ENCODE data around the gene WDR27. TPM values are rescaled to one million over a fixed set of nuclear protein-coding genes. Genes with fewer than 3 reads are reported as not detected.

Gene WDR27
- total RNA-seq, 1 donor, result 18.1 TPM

DNA sequence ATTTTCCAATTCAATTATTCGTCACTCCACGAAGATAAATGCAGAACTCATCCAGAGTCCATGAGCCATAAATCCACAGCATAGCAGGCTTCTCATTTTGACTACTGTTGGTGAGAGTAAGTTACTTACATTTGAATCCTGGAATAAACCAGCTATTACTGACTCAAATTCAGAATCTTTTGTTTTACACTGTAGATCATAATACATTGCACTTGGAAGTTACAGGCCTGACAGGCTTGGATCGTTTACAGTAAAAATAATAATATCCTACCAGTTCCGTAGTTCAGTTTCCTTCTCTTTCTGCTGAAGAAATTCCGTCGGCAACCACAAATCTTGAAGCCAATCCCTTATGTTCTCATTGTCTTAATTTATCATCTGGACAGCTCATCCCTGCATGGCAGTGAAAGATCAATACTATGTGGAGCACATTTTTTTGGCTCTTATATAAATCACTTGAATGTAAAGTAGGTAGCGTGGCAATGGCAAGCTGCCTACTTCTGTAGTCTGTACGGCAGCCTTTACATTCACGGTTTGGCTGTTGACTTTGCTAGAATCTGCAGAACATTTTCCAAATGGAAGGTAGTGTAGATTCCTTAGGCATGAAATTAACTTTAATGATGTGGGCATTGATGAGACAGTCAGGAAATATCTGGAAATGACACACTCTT lies 142.9 kb downstream of the WDR27 start:
- H3K4me3 ChIP-seq (ENCODE audit: low read depth, low read length), result no peak overlapping the region
- TF ChIP-seq, protein P1, sequence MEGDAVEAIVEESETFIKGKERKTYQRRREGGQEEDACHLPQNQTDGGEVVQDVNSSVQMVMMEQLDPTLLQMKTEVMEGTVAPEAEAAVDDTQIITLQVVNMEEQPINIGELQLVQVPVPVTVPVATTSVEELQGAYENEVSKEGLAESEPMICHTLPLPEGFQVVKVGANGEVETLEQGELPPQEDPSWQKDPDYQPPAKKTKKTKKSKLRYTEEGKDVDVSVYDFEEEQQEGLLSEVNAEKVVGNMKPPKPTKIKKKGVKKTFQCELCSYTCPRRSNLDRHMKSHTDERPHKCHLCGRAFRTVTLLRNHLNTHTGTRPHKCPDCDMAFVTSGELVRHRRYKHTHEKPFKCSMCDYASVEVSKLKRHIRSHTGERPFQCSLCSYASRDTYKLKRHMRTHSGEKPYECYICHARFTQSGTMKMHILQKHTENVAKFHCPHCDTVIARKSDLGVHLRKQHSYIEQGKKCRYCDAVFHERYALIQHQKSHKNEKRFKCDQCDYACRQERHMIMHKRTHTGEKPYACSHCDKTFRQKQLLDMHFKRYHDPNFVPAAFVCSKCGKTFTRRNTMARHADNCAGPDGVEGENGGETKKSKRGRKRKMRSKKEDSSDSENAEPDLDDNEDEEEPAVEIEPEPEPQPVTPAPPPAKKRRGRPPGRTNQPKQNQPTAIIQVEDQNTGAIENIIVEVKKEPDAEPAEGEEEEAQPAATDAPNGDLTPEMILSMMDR (IDR thresholded peaks at IDR 0.05; ENCODE audit: insufficient read depth, low read depth, low read length), result no peak
- DNase-seq (ENCODE audit: low read depth), result no peak

DNA sequence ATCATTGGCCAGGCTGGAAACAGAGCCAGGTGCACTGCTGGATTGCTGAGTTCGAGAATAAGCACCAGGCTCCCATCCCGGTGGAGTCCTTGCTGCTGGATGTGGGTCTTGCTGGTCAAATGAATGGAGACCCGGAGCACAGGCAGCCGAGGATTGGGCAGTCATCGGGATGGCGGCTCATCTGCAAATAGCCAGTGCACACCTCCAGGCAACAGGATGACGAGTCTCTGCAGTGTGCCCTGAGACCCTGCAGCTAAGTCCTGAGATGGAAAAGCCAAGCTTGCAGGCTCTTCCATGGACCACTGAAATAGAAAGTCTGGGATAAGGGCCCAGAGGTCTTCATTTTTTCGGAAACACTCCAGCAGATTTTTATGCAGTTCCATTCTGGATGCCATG lies 143.5 kb downstream of the WDR27 start:
- no peak for DNase-seq (ENCODE audit: low read depth)
- H3K4me3 ChIP-seq (ENCODE audit: low read depth, low read length), result no peak overlapping the region
- TF ChIP-seq, protein P1 (IDR thresholded peaks at IDR 0.05; ENCODE audit: insufficient read depth, low read depth, low read length), result no peak

DNA sequence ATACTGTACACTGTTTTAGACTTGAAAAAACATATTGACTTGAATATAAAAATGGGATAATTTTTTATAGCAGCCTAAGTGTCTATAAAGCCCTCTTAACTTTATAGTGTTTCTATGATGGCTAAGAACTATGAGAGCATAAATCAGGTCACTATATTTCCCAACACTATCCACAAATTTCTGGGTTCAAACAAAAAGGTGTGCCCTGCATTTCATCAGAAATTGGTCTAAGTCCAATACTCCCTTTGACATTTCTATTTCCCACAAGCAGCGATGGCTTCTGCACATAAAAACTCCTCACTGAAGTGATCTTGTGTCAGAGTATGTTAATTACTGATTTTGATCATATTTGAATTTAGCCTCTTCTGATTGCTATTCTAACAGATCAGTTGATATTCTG lies 143.9 kb downstream of the WDR27 start:
- DNase-seq (ENCODE audit: low read depth), result peak; percentile 23
- TF ChIP-seq, protein P1 (IDR thresholded peaks at IDR 0.05; ENCODE audit: insufficient read depth, low read depth, low read length), result no peak
- no peak overlapping the region for H3K4me3 ChIP-seq (ENCODE audit: low read depth, low read length)

DNA sequence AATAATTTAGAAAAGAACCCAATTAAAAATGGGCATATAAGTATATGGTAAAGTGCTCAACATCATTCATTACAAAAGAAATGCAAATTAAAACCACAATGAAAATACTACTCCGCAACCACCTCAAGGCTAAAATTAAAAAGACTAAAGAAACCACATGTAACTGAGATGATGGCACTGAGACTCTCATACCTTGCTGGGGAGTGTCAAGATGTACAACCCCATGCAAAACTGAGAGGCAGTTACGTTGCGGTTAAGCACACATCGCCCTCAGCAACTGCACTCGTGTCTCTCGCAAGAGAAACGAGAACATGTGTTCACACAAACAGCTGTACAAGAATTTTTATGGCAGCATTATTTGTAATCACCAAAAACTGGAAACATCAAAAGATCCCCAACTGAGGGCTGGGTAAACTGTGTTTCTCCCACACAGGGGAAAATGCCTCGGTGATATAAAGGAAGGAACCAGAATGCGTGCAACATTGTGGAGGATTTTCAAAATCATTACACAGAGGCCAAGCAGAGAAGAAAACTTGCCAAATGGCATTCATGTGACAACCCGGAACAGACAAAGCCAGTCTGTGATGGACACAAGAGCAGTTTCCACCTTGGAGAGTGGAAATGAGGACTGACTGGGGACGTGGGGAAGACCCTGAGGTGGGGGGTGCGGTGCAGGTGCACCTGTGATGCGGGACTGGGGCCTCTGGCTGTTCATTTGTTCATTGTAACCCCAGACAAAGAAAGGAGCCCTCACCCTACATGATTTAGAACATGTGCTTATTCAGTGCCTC lies 144.9 kb downstream of the WDR27 start:
- DNase-seq (ENCODE audit: low read depth), result no peak
- H3K4me3 ChIP-seq (ENCODE audit: low read depth, low read length), result no peak overlapping the region
- TF ChIP-seq, protein P1 (IDR thresholded peaks at IDR 0.05; ENCODE audit: insufficient read depth, low read depth, low read length), result no peak

- no peak overlapping the region for H3K4me3 ChIP-seq (ENCODE audit: low read depth, low read length)
- TF ChIP-seq, protein P1 (IDR thresholded peaks at IDR 0.05; ENCODE audit: insufficient read depth, low read depth, low read length), result no peak
- peak; percentile 7 for DNase-seq (ENCODE audit: low read depth)
Observed at GRCh38 chr6:169555971-169556617, 145.7 kb downstream of the WDR27 start.

GRCh38 chr6:169545982-169546381 lies 155.8 kb downstream of the WDR27 start:
- TF ChIP-seq, protein P1 (IDR thresholded peaks at IDR 0.05; ENCODE audit: insufficient read depth, low read depth, low read length), result no peak
- no peak for DNase-seq (ENCODE audit: low read depth)
- H3K4me3 ChIP-seq (ENCODE audit: low read depth, low read length), result no peak overlapping the region

All from fibroblast of villous mesenchyme (primary cell).